ENCODE results near the gene WFDC5. TPM values are rescaled to one million over a fixed set of nuclear protein-coding genes. Genes with fewer than 3 reads are reported as not detected.
A peak's percentile ranks its signal among the peaks of the same experiment; 100 is the strongest.

Gene WFDC5
- total and polyA plus RNA-seq, 4 experiments from 2014 or later: not detected

- ChIA-PET POLR2A (ENCODE audit: partially characterized antibody) (interaction anchor here (1.9 kb wide), 1 partner anchor 86 kb away, joined by 4 read pairs; no protein-coding TSS in a partner anchor), CTCF (ENCODE audit: partially characterized antibody) (interaction anchor here (1.2 to 5.8 kb wide), 15 partner anchors 13 to 672 kb away, joined by 3 to 69 read pairs (median 16); partner anchors contain the start of genes PABPC1L and TOMM34)
- Histone ChIP-seq H3K36me3 (ENCODE audit: insufficient read depth, low read length) (no peaks in the 10 kb centered on the region), H3K27me3 (ENCODE audit: insufficient read depth, low read length) (peaks cover 35% of the 10 kb centered on the region), H3K4me3 (ENCODE audit: low read length in 2 of 2) (no peak overlapping the region), H3K9me3 (ENCODE audit: control insufficient read depth in 1 of 2, low read length in 2 of 2) (no peaks in the 10 kb centered on the region), H3K27ac (ENCODE audit: low read depth, low read length) (no peak overlapping the region), H3K4me1 (ENCODE audit: insufficient read depth, low read length) (peaks cover 11% of the 10 kb centered on the region)
- H3K36me3 Mint-ChIP-seq: peaks cover 0 to 3% of the 10 kb centered on the region in 2 donors
- H3K27me3 Mint-ChIP-seq: peaks cover 34 to 44% of the 10 kb centered on the region in 2 donors
- H3K4me1 Mint-ChIP-seq: peaks cover 4 to 22% (median 13%) of the 10 kb centered on the region in 4 donors
- H3K27ac Mint-ChIP-seq: peak overlapping the region in 1 of 7 donors; percentile 57
- H3K9me3 Mint-ChIP-seq: peaks cover 0 to 6% (median 0%) of the 10 kb centered on the region in 8 donors
- peak; percentile 26 to 54 (median 28) for DNase-seq
- H3K4me3 Mint-ChIP-seq: peak overlapping the region; percentile 39 to 86 (median 76)
- intact Hi-C loops (cut with micrococcal nuclease): loop anchor here (2.0 kb wide), 2 partner anchors 131 to 193 kb away; partner anchors contain the start of gene STK4
These were observed 17.4 kb downstream of the WFDC5 start for GRCh38 chr20:45097485-45098102.

GRCh38 chr20:45096781-45097180 lies 18.2 kb downstream of the WFDC5 start:
- POLR2A ChIA-PET (ENCODE audit: partially characterized antibody): interaction anchor here (1.0 to 1.9 kb wide), 3 partner anchors 48 to 86 kb away, joined by 3 to 6 read pairs (median 4); no protein-coding TSS in a partner anchor

GRCh38 chr20:45095805-45096238 lies 19.2 kb downstream of the WFDC5 start:
- peaks cover 26% of the 10 kb centered on the region for H3K27me3 ChIP-seq (ENCODE audit: insufficient read depth, low read length)
- Mint-ChIP-seq H3K4me1 (peaks cover 3 to 18% (median 13%) of the 10 kb centered on the region in 4 donors), H3K27ac (peak overlapping the region in 2 of 7 donors; percentile 25 to 57), H3K36me3 (peaks cover 3 to 5% of the 10 kb centered on the region in 2 donors), H3K9me3 (peaks cover 0 to 6% (median 0%) of the 10 kb centered on the region in 8 donors), H3K4me3 (peak overlapping the region in 1 of 8 donors; percentile 51), H3K27me3 (peaks cover 26 to 35% of the 10 kb centered on the region in 2 donors)
- H3K4me3 ChIP-seq (ENCODE audit: low read length in 2 of 2): no peak overlapping the region
- H3K36me3 ChIP-seq (ENCODE audit: insufficient read depth, low read length): no peaks in the 10 kb centered on the region
- H3K9me3 ChIP-seq (ENCODE audit: control insufficient read depth in 1 of 2, low read length in 2 of 2): no peaks in the 10 kb centered on the region
- DNase-seq: peak; percentile 52 to 64 (median 61)
- CTCF ChIA-PET (ENCODE audit: partially characterized antibody): interaction anchor here (0.7 to 5.8 kb wide), 48 partner anchors 8 to 411 kb away, joined by 3 to 69 read pairs (median 5); partner anchors contain the start of genes PABPC1L, STK4, TOMM34 and WFDC5
- peaks cover 11% of the 10 kb centered on the region for H3K4me1 ChIP-seq (ENCODE audit: insufficient read depth, low read length)
- H3K27ac ChIP-seq (ENCODE audit: low read depth, low read length): no peak overlapping the region
- intact Hi-C loops (cut with micrococcal nuclease): loop anchor here (1.0 to 2.0 kb wide), 5 partner anchors 52 to 195 kb away; partner anchors contain the start of gene STK4
- POLR2A ChIA-PET (ENCODE audit: partially characterized antibody): interaction anchor here (0.7 to 1.3 kb wide), 7 partner anchors 42 to 186 kb away, joined by 3 to 6 read pairs (median 3); partner anchors contain the start of gene PABPC1L

More at GRCh38 chr20:45096781-45097180, 18.2 kb downstream of the WFDC5 start:
- Mint-ChIP-seq H3K4me3 (peak overlapping the region in 1 of 8 donors; percentile 45), H3K27ac (peak overlapping the region in 2 of 7 donors; percentile 18 to 94), H3K36me3 (peaks cover 0 to 3% of the 10 kb centered on the region in 2 donors), H3K4me1 (peaks cover 4 to 22% (median 13%) of the 10 kb centered on the region in 4 donors), H3K27me3 (peaks cover 32 to 44% of the 10 kb centered on the region in 2 donors), H3K9me3 (peaks cover 0 to 6% (median 0%) of the 10 kb centered on the region in 8 donors)
- Histone ChIP-seq H3K36me3 (ENCODE audit: insufficient read depth, low read length) (no peaks in the 10 kb centered on the region), H3K4me1 (ENCODE audit: insufficient read depth, low read length) (peaks cover 11% of the 10 kb centered on the region), H3K9me3 (ENCODE audit: control insufficient read depth in 1 of 2, low read length in 2 of 2) (no peaks in the 10 kb centered on the region), H3K27ac (ENCODE audit: low read depth, low read length) (no peak overlapping the region), H3K27me3 (ENCODE audit: insufficient read depth, low read length) (peaks cover 35% of the 10 kb centered on the region), H3K4me3 (ENCODE audit: low read length in 2 of 2) (no peak overlapping the region)
- intact Hi-C loops (cut with micrococcal nuclease): loop anchor here (1.0 to 2.0 kb wide), 3 partner anchors 52 to 194 kb away; partner anchors contain the start of gene STK4
- CTCF ChIA-PET (ENCODE audit: partially characterized antibody): interaction anchor here (0.8 to 5.8 kb wide), 36 partner anchors 9 to 673 kb away, joined by 3 to 69 read pairs (median 8); partner anchors contain the start of genes PABPC1L, STK4, TOMM34 and WFDC5
- no peak for DNase-seq

- Histone ChIP-seq H3K27me3 (ENCODE audit: insufficient read depth, low read length) (peaks cover 19% of the 10 kb centered on the region), H3K4me3 (ENCODE audit: low read length in 2 of 2) (no peak overlapping the region), H3K36me3 (ENCODE audit: insufficient read depth, low read length) (peaks cover under 1% of the 10 kb centered on the region), H3K27ac (ENCODE audit: low read depth, low read length) (no peak overlapping the region), H3K9me3 (ENCODE audit: control insufficient read depth in 1 of 2, low read length in 2 of 2) (no peaks in the 10 kb centered on the region), H3K4me1 (ENCODE audit: insufficient read depth, low read length) (peaks cover 11% of the 10 kb centered on the region)
- H3K4me1 Mint-ChIP-seq: peaks cover 3 to 18% (median 12%) of the 10 kb centered on the region in 4 donors
- ChIA-PET POLR2A (ENCODE audit: partially characterized antibody) (interaction anchor here (0.9 to 1.3 kb wide), 4 partner anchors 41 to 186 kb away, joined by 3 to 5 read pairs (median 4); partner anchors contain the start of gene PABPC1L), CTCF (ENCODE audit: partially characterized antibody) (interaction anchor here (1.0 to 5.8 kb wide), 44 partner anchors 9 to 410 kb away, joined by 3 to 69 read pairs (median 6); partner anchors contain the start of genes PABPC1L, STK4 and TOMM34)
- peaks cover 3 to 12% of the 10 kb centered on the region in 2 donors for H3K36me3 Mint-ChIP-seq
- no peak overlapping the region for H3K4me3 Mint-ChIP-seq
- peak overlapping the region in 3 of 7 donors; percentile 46 to 57 (median 48) for H3K27ac Mint-ChIP-seq
- H3K9me3 Mint-ChIP-seq: peaks cover 0 to 6% (median 0%) of the 10 kb centered on the region in 8 donors
- DNase-seq: no peak
- H3K27me3 Mint-ChIP-seq: peaks cover 20 to 29% of the 10 kb centered on the region in 2 donors
- intact Hi-C loops (cut with micrococcal nuclease): loop anchor here (1.0 kb wide), 2 partner anchors 84 to 184 kb away; no protein-coding TSS in a partner anchor
These were observed 20.0 kb downstream of the WFDC5 start for GRCh38 chr20:45094864-45095574.

GRCh38 chr20:45094201-45094600 lies 20.8 kb downstream of the WFDC5 start:
- no peak overlapping the region for H3K4me3 Mint-ChIP-seq
- Histone ChIP-seq H3K4me3 (ENCODE audit: low read length in 2 of 2) (no peak overlapping the region), H3K4me1 (ENCODE audit: insufficient read depth, low read length) (peaks cover 11% of the 10 kb centered on the region), H3K9me3 (ENCODE audit: control insufficient read depth in 1 of 2, low read length in 2 of 2) (no peaks in the 10 kb centered on the region), H3K36me3 (ENCODE audit: insufficient read depth, low read length) (peaks cover 4% of the 10 kb centered on the region), H3K27me3 (ENCODE audit: insufficient read depth, low read length) (peaks cover 15% of the 10 kb centered on the region), H3K27ac (ENCODE audit: low read depth, low read length) (no peak overlapping the region)
- H3K27me3 Mint-ChIP-seq: peaks cover 16 to 22% of the 10 kb centered on the region in 2 donors
- ChIA-PET POLR2A (ENCODE audit: partially characterized antibody) (no interaction called here), CTCF (ENCODE audit: partially characterized antibody) (interaction anchor here (1.0 to 5.8 kb wide), 13 partner anchors 11 to 346 kb away, joined by 3 to 69 read pairs (median 13); no protein-coding TSS in a partner anchor)
- H3K9me3 Mint-ChIP-seq: peaks cover 0 to 6% (median 0%) of the 10 kb centered on the region in 8 donors
- intact Hi-C loops (cut with micrococcal nuclease): no loop called here
- DNase-seq: no peak
- peaks cover 3 to 18% (median 12%) of the 10 kb centered on the region in 4 donors for H3K4me1 Mint-ChIP-seq
- peak overlapping the region in 3 of 7 donors; percentile 51 to 62 (median 57) for H3K27ac Mint-ChIP-seq
- H3K36me3 Mint-ChIP-seq: peaks cover 3 to 18% of the 10 kb centered on the region in 2 donors

- Histone ChIP-seq H3K36me3 (ENCODE audit: insufficient read depth, low read length) (peaks cover 4% of the 10 kb centered on the region), H3K4me1 (ENCODE audit: insufficient read depth, low read length) (peaks cover 7% of the 10 kb centered on the region), H3K9me3 (ENCODE audit: control insufficient read depth in 1 of 2, low read length in 2 of 2) (no peaks in the 10 kb centered on the region), H3K27ac (ENCODE audit: low read depth, low read length) (no peak overlapping the region), H3K27me3 (ENCODE audit: insufficient read depth, low read length) (peaks cover 8% of the 10 kb centered on the region), H3K4me3 (ENCODE audit: low read length in 2 of 2) (no peak overlapping the region)
- Mint-ChIP-seq H3K4me1 (peaks cover 3 to 14% (median 7%) of the 10 kb centered on the region in 4 donors), H3K9me3 (peaks cover 0 to 6% (median 0%) of the 10 kb centered on the region in 8 donors), H3K27me3 (peaks cover 10 to 17% of the 10 kb centered on the region in 2 donors), H3K27ac (peak overlapping the region in 1 of 7 donors; percentile 12), H3K4me3 (no peak overlapping the region), H3K36me3 (peaks cover 0 to 27% of the 10 kb centered on the region in 2 donors)
- ChIA-PET CTCF (ENCODE audit: partially characterized antibody) (interaction anchor here (1.4 to 5.8 kb wide), 5 partner anchors 13 to 130 kb away, joined by 3 to 69 read pairs (median 31); no protein-coding TSS in a partner anchor), POLR2A (ENCODE audit: partially characterized antibody) (no interaction called here)
- intact Hi-C loops (cut with micrococcal nuclease): no loop called here
- DNase-seq: no peak
These were observed 22.1 kb downstream of the WFDC5 start for GRCh38 chr20:45092898-45093297.

Data from CD4-positive, alpha-beta memory T cell (primary cell).